H9 (cell line): Measurements from ENCODE around the gene KIF21A. TPM values are rescaled to one million over a fixed set of nuclear protein-coding genes. Genes with fewer than 3 reads are reported as not detected.

Experiments
- DNase-seq: peaks from one replicate; pipeline ENCODE4 v3.0.0-alpha.2; 2017
- H2AFZ ChIP-seq: one replicate; pipeline ENCODE4 v1.6.1; 2013; ENCODE audit warnings: mild to moderate bottlenecking, low read length, control low read depth, moderate library complexity
- H2AK5ac ChIP-seq: 2 replicates; pipeline ENCODE4 v1.6.1; 2013; ENCODE audit warnings: low read length, control low read depth, mixed read lengths; ENCODE audit not compliant: insufficient read length
- H2BK120ac ChIP-seq: one replicate; pipeline ENCODE4 v1.6.1; 2013; ENCODE audit warnings: low read depth, mild to moderate bottlenecking, low read length, control low read depth, inconsistent platforms; ENCODE audit not compliant: poor library complexity, severe bottlenecking
- H2BK12ac ChIP-seq: 2 replicates; pipeline ENCODE4 v1.6.1; 2013; ENCODE audit warnings: low read length, control low read depth, mixed read lengths, low read depth; ENCODE audit not compliant: insufficient read length
- H2BK15ac ChIP-seq: 2 replicates; pipeline ENCODE4 v1.6.1; 2013; ENCODE audit warnings: low read depth, low read length, control low read depth
- H2BK20ac ChIP-seq: one replicate; pipeline ENCODE4 v1.6.1; 2013; ENCODE audit warnings: low read depth, mild to moderate bottlenecking, low read length, control low read depth, inconsistent platforms; ENCODE audit not compliant: poor library complexity, severe bottlenecking
- H2BK5ac ChIP-seq: 2 replicates; pipeline ENCODE4 v1.6.1; 2013; ENCODE audit warnings: low read length, control low read depth, mixed read lengths; ENCODE audit not compliant: insufficient read length
- H3K14ac ChIP-seq: 2 replicates; pipeline ENCODE4 v1.6.1; 2013; ENCODE audit warnings: low read length, control low read depth; ENCODE audit not compliant: insufficient read depth
- H3K18ac ChIP-seq: 2 replicates; pipeline ENCODE4 v1.6.1; 2013; ENCODE audit warnings: low read depth, mild to moderate bottlenecking, mixed read lengths, low read length, control low read depth; ENCODE audit not compliant: insufficient read length
- H3K23ac ChIP-seq: 2 replicates; pipeline ENCODE4 v1.6.1; 2013; ENCODE audit warnings: low read length, control low read depth, mixed read lengths, low read depth; ENCODE audit not compliant: insufficient read length
- H3K23me2 ChIP-seq: 2 replicates; pipeline ENCODE4 v1.6.1; 2013; ENCODE audit warnings: low read depth, mild to moderate bottlenecking, mixed read lengths, low read length, control low read depth; ENCODE audit not compliant: insufficient read length, poor library complexity, severe bottlenecking
- H3K27ac ChIP-seq: 2 replicates; pipeline ENCODE4 v1.5.1; 2013; ENCODE audit warnings: low read length, control low read depth, mixed read lengths, low read depth; ENCODE audit not compliant: insufficient read length
- H3K27me3 ChIP-seq: 2 replicates; pipeline ENCODE4 v1.6.1; 2013; ENCODE audit warnings: low read length, control low read depth, inconsistent platforms; ENCODE audit not compliant: insufficient read depth
- H3K4ac ChIP-seq: 2 replicates; pipeline ENCODE4 v1.6.1; 2013; ENCODE audit warnings: low read depth, mild to moderate bottlenecking, control low read depth, inconsistent platforms, low read length, moderate library complexity
- H3K4me1 ChIP-seq: 2 replicates; pipeline ENCODE4 v1.6.1; 2013; ENCODE audit warnings: low read length, control low read depth, inconsistent platforms; ENCODE audit not compliant: insufficient read depth
- H3K4me2 ChIP-seq: 2 replicates; pipeline ENCODE4 v1.6.1; 2013; ENCODE audit warnings: low read length, control low read depth, mixed read lengths; ENCODE audit not compliant: insufficient read length, insufficient read depth
- H3K56ac ChIP-seq: 2 replicates; pipeline ENCODE4 v1.6.1; 2013; ENCODE audit warnings: low read depth, mild to moderate bottlenecking, mixed read lengths, low read length, control low read depth; ENCODE audit not compliant: insufficient read length
- H3K79me1 ChIP-seq: 2 replicates; pipeline ENCODE4 v1.6.1; 2013; ENCODE audit warnings: low read depth, mild to moderate bottlenecking, moderate library complexity, low read length, control low read depth, inconsistent platforms; ENCODE audit not compliant: insufficient read depth, poor library complexity, severe bottlenecking
- H3K79me2 ChIP-seq: 2 replicates; pipeline ENCODE4 v1.6.1; 2013; ENCODE audit warnings: low read length, control low read depth, inconsistent platforms; ENCODE audit not compliant: insufficient read depth
- H3K9ac ChIP-seq: 2 replicates; pipeline ENCODE4 v1.6.1; 2013; ENCODE audit warnings: low read length, control low read depth, mixed read lengths; ENCODE audit not compliant: insufficient read length; ENCODE audit errors: extremely low read depth
- H3K9me3 ChIP-seq: one replicate; pipeline ENCODE4 v1.6.1; 2013; ENCODE audit warnings: low read depth, low read length, inconsistent platforms; ENCODE audit not compliant: control insufficient read depth
- H3T11ph ChIP-seq: one replicate; pipeline ENCODE4 v1.6.1; 2013; ENCODE audit warnings: mild to moderate bottlenecking, low read length, control low read depth, inconsistent platforms
- H4K20me1 ChIP-seq: one replicate; pipeline ENCODE4 v1.6.1; 2013; ENCODE audit not compliant: control insufficient read depth, insufficient read length, insufficient read depth
- H4K5ac ChIP-seq: 2 replicates; pipeline ENCODE4 v1.6.1; 2013; ENCODE audit warnings: low read depth, mild to moderate bottlenecking, mixed read lengths, low read length, control low read depth; ENCODE audit not compliant: insufficient read length
- H4K8ac ChIP-seq: replicated peaks from 2 replicates; pipeline ENCODE4 v1.6.1; 2013; ENCODE audit warnings: low read length, control low read depth, mixed read lengths, low read depth; ENCODE audit not compliant: insufficient read length
- H4K91ac ChIP-seq: 2 replicates; pipeline ENCODE4 v1.6.1; 2013; ENCODE audit warnings: low read depth, mild to moderate bottlenecking, moderate library complexity, mixed read lengths, low read length, control low read depth; ENCODE audit not compliant: insufficient read length
- H3K27ac Mint-ChIP-seq, 3 experiments: 2 replicates in 2 of 3; 3 replicates in 1 of 3; pipeline ENCODE4 v1.8.0; 2020 to 2021; ENCODE audit warnings: mixed read lengths in 3 of 3, mild to moderate bottlenecking in 1 of 3, moderate library complexity in 1 of 3
- H3K27me3 Mint-ChIP-seq: 2 replicates; pipeline ENCODE4 v1.8.0; 2021; ENCODE audit warnings: low read depth, mild to moderate bottlenecking, moderate library complexity, mixed read lengths
- H3K36me3 Mint-ChIP-seq, 3 experiments: 2 replicates in 2 of 3; 3 replicates in 1 of 3; pipeline ENCODE4 v1.8.0; 2020 to 2021; ENCODE audit warnings: low read depth in 3 of 3, mixed read lengths in 3 of 3; ENCODE audit not compliant: insufficient read depth in 1 of 3
- H3K4me1 Mint-ChIP-seq, 2 experiments: 2 replicates each; pipeline ENCODE4 v1.8.0; 2020; ENCODE audit warnings: mixed read lengths in 2 of 2
- H3K4me3 Mint-ChIP-seq, 2 experiments: 2 replicates in 1 of 2; 3 replicates in 1 of 2; pipeline ENCODE4 v1.8.0; 2020 to 2021; ENCODE audit warnings: mild to moderate bottlenecking in 2 of 2, mixed read lengths in 2 of 2, moderate library complexity in 1 of 2
- H3K9me3 Mint-ChIP-seq, 2 experiments: 2 replicates in 1 of 2; 3 replicates in 1 of 2; pipeline ENCODE4 v1.8.0; 2020; ENCODE audit warnings: mild to moderate bottlenecking in 2 of 2, mixed read lengths in 2 of 2, moderate library complexity in 1 of 2
- CTCF ChIP-seq: fragments of 200-600 bp; sonication (generic); conservative IDR thresholded peaks from 3 replicates; pipeline ENCODE4 v1.8.0; 2021; ENCODE audit warnings: antibody characterized with exemption, mild to moderate bottlenecking
- whole genome bisulfite sequencing: extraction: QIAGEN DNeasy Blood & Tissue Kit; methylation state at CpG from one replicate; pipeline ENCODE4 v1.1.7; 2013; ENCODE audit warnings: missing lambda C conversion rate, low lambda C conversion rate, mixed read lengths; ENCODE audit not compliant: insufficient read length; ENCODE audit errors: extremely low coverage; 5-methylcytosine and 5-hydroxymethylcytosine counted together
- total RNA-seq: library from RNA; stranded (reverse); gene quantifications from 2 replicates; pipeline ENCODE4 v1.2.1, GENCODE V29; 2021

KIF21A gene
- total RNA-seq, 1 experiment from 2014 or later, result 17.2 TPM

GRCh38 chr12:39332661-39333175 lies 110.2 kb downstream of the KIF21A start:
- H3K9me3 Mint-ChIP-seq, result no peaks in the 10 kb centered on the region
- H3K36me3 Mint-ChIP-seq, result peaks cover 9 to 18% (median 18%) of the 10 kb centered on the region in 3 experiments
- Histone ChIP-seq H2AK5ac (no peak overlapping the region), H2BK120ac (no peak overlapping the region), H3K27ac (no peak overlapping the region), H3K4ac (no peak overlapping the region), H4K91ac (no peak overlapping the region), H2BK5ac (no peak overlapping the region), H3T11ph (no peak overlapping the region), H4K20me1 (no peaks in the 10 kb centered on the region), H3K23ac (no peak overlapping the region), H2BK12ac (peak overlapping the region; percentile 35), H4K5ac (no peak overlapping the region), H3K79me2 (no peaks in the 10 kb centered on the region), H3K4me1 (no peaks in the 10 kb centered on the region), H3K23me2 (no peaks in the 10 kb centered on the region), H3K14ac (no peak overlapping the region), H3K9me3 (no peaks in the 10 kb centered on the region), H3K27me3 (no peaks in the 10 kb centered on the region), H3K18ac (no peak overlapping the region), H3K79me1 (no peaks in the 10 kb centered on the region), H3K56ac (no peak overlapping the region), H3K9ac (no peak overlapping the region), H2AFZ (no peak overlapping the region), H2BK15ac (no peak overlapping the region), H2BK20ac (no peak overlapping the region), H3K4me2 (no peak overlapping the region), H4K8ac (no peak overlapping the region)
- H3K4me1 Mint-ChIP-seq, result no peaks in the 10 kb centered on the region
- no CpG with 5 or more reads among the region's 12 CpGs for WGBS
- H3K4me3 Mint-ChIP-seq, result no peak overlapping the region
- no peak for DNase-seq
- H3K27ac Mint-ChIP-seq, result no peak overlapping the region
- H3K27me3 Mint-ChIP-seq, result no peaks in the 10 kb centered on the region
- TF ChIP-seq CTCF, result no peak
